ENCODE results near the gene MAPRE2.

GRCh38 chr18:35141567-35142274, 100.5 kb downstream of the MAPRE2 start:
- TF ChIP-seq, protein P1, sequence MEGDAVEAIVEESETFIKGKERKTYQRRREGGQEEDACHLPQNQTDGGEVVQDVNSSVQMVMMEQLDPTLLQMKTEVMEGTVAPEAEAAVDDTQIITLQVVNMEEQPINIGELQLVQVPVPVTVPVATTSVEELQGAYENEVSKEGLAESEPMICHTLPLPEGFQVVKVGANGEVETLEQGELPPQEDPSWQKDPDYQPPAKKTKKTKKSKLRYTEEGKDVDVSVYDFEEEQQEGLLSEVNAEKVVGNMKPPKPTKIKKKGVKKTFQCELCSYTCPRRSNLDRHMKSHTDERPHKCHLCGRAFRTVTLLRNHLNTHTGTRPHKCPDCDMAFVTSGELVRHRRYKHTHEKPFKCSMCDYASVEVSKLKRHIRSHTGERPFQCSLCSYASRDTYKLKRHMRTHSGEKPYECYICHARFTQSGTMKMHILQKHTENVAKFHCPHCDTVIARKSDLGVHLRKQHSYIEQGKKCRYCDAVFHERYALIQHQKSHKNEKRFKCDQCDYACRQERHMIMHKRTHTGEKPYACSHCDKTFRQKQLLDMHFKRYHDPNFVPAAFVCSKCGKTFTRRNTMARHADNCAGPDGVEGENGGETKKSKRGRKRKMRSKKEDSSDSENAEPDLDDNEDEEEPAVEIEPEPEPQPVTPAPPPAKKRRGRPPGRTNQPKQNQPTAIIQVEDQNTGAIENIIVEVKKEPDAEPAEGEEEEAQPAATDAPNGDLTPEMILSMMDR (IDR thresholded peaks at IDR 0.05; ENCODE audit: insufficient read depth, low read length, poor library complexity, severe bottlenecking) = no peak
- TF ChIP-seq EZH2phosphoT487 (conservative IDR thresholded peaks at IDR 0.05; ENCODE audit: low read length) = no peak

Measured in SU-DHL-6 (cell line).